ENCODE results near the gene HSH2D. TPM values are rescaled to one million over a fixed set of nuclear protein-coding genes. Genes with fewer than 3 reads are reported as not detected.

HSH2D gene
- total RNA-seq, 1 donor = not detected

DNA sequence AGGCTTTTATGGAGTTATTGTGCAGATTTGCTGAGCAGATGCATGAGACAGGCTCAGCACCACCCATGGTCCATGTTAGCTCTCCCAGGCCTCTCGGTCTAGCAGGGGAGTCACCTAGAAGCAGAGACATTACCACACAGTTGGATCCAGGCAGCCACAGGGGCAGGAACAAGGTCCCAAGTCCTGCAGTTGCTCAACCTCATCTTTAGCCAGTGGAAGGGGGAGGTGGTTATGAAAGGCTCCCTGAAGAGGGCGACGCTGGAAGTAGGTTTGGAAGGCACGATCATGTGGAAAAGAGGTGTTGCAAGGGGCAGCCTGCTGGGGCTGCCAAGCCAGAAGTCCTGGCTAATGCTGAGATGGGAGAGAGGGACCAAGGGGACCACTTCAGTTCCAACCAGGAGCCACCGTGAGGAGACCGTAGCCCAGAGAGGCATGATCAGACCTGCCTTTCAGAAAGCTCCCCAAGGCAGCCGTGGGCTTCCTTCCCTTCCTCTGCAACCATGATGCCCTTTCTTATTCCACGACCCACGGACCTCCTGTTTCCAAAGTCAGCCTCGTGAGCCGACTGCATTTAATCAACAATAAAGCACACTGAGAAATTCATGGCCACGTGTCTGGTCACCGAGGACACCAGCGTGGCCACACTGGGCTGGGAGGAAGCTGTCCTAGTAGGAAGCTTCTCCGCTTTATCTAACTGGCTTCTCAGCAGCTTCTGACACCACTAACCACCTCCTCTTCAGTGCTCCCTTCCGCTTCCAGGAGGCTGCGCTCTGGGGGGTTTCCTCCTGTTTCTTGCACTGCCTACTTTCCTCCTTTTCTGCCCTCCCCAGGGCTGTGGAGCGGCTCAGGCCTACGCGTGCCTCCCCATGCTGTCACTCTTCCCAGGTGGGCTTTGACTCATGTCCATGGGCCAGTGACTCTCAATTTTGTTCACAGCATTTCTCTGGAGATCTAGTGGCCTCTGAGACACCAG is 56.8 kb downstream of the HSH2D start:
- TF ChIP-seq, protein P1, sequence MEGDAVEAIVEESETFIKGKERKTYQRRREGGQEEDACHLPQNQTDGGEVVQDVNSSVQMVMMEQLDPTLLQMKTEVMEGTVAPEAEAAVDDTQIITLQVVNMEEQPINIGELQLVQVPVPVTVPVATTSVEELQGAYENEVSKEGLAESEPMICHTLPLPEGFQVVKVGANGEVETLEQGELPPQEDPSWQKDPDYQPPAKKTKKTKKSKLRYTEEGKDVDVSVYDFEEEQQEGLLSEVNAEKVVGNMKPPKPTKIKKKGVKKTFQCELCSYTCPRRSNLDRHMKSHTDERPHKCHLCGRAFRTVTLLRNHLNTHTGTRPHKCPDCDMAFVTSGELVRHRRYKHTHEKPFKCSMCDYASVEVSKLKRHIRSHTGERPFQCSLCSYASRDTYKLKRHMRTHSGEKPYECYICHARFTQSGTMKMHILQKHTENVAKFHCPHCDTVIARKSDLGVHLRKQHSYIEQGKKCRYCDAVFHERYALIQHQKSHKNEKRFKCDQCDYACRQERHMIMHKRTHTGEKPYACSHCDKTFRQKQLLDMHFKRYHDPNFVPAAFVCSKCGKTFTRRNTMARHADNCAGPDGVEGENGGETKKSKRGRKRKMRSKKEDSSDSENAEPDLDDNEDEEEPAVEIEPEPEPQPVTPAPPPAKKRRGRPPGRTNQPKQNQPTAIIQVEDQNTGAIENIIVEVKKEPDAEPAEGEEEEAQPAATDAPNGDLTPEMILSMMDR (IDR thresholded peaks at IDR 0.05; ENCODE audit: insufficient read depth, low read length) = no peak
- peak; percentile 66 for DNase-seq (ENCODE audit: low read depth)
- H3K4me3 ChIP-seq (ENCODE audit: low read depth, low read length) = no peak overlapping the region

DNA sequence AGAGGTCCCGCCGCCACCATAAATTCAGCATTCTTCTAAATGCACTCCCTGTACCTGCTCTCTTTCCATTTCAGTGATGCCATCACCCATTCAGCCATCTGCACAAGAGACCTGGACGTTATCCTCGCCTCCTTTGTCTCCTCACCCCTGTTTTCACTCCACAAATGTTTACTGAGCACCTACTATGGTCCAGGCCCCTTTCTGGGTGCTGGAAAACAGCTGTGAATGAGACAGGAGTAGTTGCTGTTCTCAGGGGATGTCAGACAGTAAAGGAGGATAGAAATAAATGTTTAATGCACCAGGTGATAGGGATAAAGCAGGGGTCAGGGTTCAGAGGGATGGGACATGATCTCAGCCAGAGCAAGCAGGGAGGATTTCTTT is 57.5 kb downstream of the HSH2D start:
- no peak overlapping the region for H3K4me3 ChIP-seq (ENCODE audit: low read depth, low read length)
- TF ChIP-seq, protein P1 (IDR thresholded peaks at IDR 0.05; ENCODE audit: insufficient read depth, low read length) = no peak
- DNase-seq (ENCODE audit: low read depth) = no peak

DNA sequence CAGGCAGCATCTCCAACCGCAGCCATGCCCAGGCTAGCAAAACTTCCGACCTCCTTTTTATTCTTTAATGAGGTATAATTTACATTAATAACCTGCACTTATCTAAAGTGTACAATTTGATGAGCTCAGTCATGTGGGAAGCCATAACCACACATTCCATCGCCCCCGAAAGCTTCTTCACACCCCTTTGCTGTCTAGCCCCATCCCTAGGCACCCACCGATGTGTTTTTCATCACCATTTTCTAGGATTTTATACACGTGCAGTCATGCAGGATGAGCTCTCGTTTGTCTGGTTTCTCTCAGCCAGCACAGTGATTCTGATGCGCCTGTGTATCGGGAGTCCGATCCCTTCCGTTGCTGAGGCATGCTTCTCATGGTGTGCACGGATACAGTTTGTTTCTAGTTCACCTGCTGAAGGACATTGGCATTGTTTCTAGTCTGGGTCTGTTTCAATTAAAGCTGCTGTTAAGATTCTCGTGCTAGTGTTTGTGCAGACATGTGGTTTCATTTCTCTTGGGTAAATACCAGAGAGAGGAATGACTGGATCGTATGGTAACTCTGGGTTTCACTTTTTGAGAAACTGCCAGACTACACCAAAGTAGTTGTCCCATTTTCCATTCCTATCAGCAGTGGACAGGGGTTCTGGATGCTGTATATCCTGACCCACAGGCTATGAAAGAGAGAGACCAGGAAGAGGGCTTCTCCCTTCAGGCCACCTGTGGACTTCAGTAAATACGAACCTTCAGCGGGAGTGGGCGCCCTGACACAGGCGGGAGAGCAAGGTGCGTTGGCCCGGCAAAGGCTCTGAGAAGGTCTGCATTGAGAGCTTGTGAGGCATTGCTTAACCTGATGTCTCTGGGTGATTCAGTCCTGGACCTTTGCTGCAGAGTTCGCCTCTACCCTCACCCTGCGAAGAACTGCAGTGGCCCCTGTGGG is 59.1 kb downstream of the HSH2D start:
- TF ChIP-seq, protein P1 (IDR thresholded peaks at IDR 0.05; ENCODE audit: insufficient read depth, low read length) = no peak
- no peak overlapping the region for H3K4me3 ChIP-seq (ENCODE audit: low read depth, low read length)
- DNase-seq (ENCODE audit: low read depth) = peak; percentile 27

DNA sequence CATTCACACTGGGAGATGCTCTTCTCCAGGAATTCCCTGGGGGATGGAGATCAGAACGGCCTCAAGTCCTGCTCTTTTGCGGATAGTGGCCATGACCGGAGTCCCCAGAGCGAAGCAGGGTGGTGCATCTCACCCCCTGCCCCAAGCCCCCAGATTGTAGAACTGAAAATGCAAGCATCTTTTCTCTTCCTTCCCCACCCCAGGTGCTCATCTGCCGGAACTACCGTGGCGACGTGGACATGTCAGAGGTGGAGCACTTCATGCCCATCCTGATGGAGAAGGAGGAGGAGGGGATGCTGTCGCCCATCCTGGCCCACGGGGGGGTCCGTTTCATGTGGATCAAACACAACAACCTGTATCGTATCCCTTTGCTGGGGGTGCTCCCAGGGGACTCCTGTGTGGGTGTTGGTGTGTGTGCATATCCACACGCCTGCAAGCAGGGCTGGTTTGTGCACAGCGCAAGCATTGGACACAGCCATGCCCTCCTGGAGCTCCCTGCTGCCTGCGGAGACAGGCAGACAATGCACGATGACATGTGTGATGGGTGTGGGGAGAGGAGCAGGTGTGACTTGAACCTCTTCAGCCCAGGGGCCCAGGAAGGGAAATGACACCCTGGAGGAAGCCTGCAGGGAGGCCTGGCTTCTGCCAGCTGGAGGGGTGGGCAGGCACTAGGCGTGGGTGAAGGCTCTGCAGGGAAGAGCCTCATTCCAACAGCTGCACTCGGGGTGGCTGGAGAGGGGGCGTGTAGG is 59.9 kb downstream of the HSH2D start:
- DNase-seq (ENCODE audit: low read depth) = no peak
- TF ChIP-seq, protein P1 (IDR thresholded peaks at IDR 0.05; ENCODE audit: insufficient read depth, low read length) = no peak
- H3K4me3 ChIP-seq (ENCODE audit: low read depth, low read length) = no peak overlapping the region

DNA sequence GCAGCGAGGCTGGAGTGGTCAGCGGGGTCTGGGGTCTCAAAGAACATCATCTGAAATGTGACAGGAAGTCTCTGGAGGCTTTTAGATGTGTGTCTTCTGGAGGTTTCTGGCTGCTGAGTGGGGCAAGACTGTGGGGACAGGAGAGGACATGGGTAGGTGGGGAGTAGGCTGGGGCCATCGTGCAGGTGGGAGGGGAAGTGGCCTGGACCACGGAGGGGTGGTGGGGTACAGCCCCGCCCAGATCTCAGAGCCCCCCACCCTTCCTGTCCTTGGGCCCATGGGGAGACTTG is 60.5 kb downstream of the HSH2D start:
- no peak for DNase-seq (ENCODE audit: low read depth)
- TF ChIP-seq, protein P1 (IDR thresholded peaks at IDR 0.05; ENCODE audit: insufficient read depth, low read length) = no peak

More for the DNA sequence above, 60.5 kb downstream of the HSH2D start:
- H3K4me3 ChIP-seq (ENCODE audit: low read depth, low read length) = no peak overlapping the region

Data from fibroblast of the aortic adventitia (primary cell).